Measurements from ENCODE around the gene PFKFB4. TPM values are rescaled to one million over a fixed set of nuclear protein-coding genes. Genes with fewer than 3 reads are reported as not detected.

Gene PFKFB4
- total and polyA plus RNA-seq, 2 of the 4 experiments (the other 2 are of a cell fraction), result 16.9 to 17.0 TPM

DNA sequence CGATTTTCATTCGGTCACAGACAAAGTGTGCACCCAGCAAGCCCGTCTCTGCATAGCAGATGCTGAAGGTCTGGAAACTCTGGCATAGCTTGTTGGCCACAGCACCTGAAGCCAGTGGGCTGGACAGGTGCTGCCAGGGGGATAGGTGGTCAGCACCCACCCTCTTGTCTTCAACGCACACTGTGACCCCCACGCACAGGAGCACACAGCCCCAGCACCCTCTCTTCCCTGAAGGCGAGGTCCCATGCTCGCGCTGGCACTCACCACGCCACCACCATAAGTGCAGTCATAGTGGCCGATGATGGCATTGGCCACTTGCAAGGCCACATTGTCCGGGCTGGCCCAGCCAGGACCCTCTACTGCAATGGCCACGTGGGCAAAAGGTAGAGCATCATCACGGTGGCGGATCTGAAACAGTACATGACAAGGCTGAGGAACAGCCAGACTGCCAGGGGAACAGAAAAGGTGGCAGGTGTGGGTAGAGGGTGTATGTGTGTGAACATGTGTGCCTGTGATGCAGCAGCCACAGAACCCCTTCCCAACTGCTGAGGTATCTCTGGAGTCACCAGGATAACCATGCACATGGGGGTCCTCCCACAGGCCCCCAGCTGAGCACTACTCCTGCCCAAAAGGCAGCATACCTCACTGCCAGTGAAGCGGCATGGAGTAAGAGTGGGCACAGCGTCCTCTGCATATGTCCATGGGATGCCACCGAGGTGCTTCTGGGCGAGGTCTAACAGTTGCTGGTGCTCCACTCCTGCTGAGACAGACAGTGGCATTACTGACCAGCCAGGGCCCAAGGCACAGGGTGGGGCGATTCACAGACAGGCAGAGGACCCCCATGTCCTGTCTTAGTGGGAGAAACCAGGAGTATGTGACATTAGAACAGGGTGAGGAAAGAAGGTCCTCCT lies 44.4 kb upstream of the PFKFB4 start:
- Histone ChIP-seq H3K79me1 (ENCODE audit: low read depth in 1 of 2, low read length in 2 of 2) (peaks cover 20 to 78% of the 10 kb centered on the region in 2 experiments; a peak in 3 of 4 replicates), H3K23ac (ENCODE audit: low read depth, low read length) (no peak overlapping the region), H3K9me3 (ENCODE audit: control insufficient read depth, insufficient read depth, low read length) (no peaks in the 10 kb centered on the region), H4K5ac (ENCODE audit: low read depth, low read length) (no peak overlapping the region), H3K4me3 (ENCODE audit: insufficient read depth, low read depth, low read length) (no peak overlapping the region), H2BK5ac (ENCODE audit: low read depth, low read length, poor library complexity, severe bottlenecking) (no peak overlapping the region), H2BK20ac (ENCODE audit: low read depth, low read length) (no peak overlapping the region), H3K4me1 (ENCODE audit: control insufficient read depth, insufficient read depth, low read length) (peaks cover 36% of the 10 kb centered on the region), H2AK9ac (replicated peaks; ENCODE audit: low read depth, low read length, poor library complexity) (no peak overlapping the region), H2AK5ac (ENCODE audit: low read depth, low read length) (peak overlapping the region; percentile 43; the same call in 1 of the 2 replicates), H3K18ac (ENCODE audit: low read depth, low read length) (no peak overlapping the region), H3K27ac (ENCODE audit: insufficient read depth, low read length) (no peak overlapping the region), H2BK120ac (ENCODE audit: low read depth, low read length) (no peak overlapping the region), H3K9me1 (ENCODE audit: insufficient read depth, low read length) (peaks cover 35% of the 10 kb centered on the region), H3K4me2 (ENCODE audit: low read depth, low read length) (no peak overlapping the region), H3K14ac (replicated peaks; ENCODE audit: low read depth, low read length) (no peak overlapping the region), H3K9ac (ENCODE audit: low read depth, low read length) (no peak overlapping the region), H2AFZ (replicated peaks; ENCODE audit: low read length, poor library complexity) (no peak overlapping the region), H4K91ac (ENCODE audit: insufficient read depth, low read depth, low read length) (no peak overlapping the region), H3K27me3 (ENCODE audit: control insufficient read depth, insufficient read depth, low read length) (no peaks in the 10 kb centered on the region), H4K20me1 (ENCODE audit: insufficient read depth, low read length) (peaks cover 26% of the 10 kb centered on the region), H3K36me3 (ENCODE audit: control insufficient read depth, insufficient read depth, low read length) (peaks cover 75% of the 10 kb centered on the region), H3K4ac (ENCODE audit: low read depth, low read length) (peak overlapping the region; percentile 48; the same call in 1 of the 2 replicates), H3K56ac (ENCODE audit: extremely low read depth, insufficient read depth, low read length) (no peak overlapping the region), H2BK15ac (ENCODE audit: low read depth, low read length) (no peak overlapping the region), H4K8ac (ENCODE audit: low read depth in 2 of 2, low read length in 2 of 2) (no peak overlapping the region)
- intact Hi-C loops (cut with micrococcal nuclease), result no loop called here
- ChIA-PET CTCF (interaction anchor here (1.3 kb wide), 1 partner anchor 68 kb away, joined by 3 read pairs; no protein-coding TSS in a partner anchor), POLR2A (ENCODE audit: unreplicated experiment) (no interaction called here)
- no peak for DNase-seq
- 97% methylated on average over 14 of the region's 19 CpGs; no CpG with 5 or more reads in 1 of the 2 experiments for WGBS, 2 experiments (ENCODE audit: extremely low coverage in 2 of 2, insufficient read length in 1 of 2)
- in situ Hi-C loops (cut with MboI; ENCODE audit: low sequenced_read_pairs), result no loop called here
- dilution Hi-C loops (cut with HindIII; ENCODE audit: low sequenced_read_pairs, unreplicated experiment), result no loop called here
- no peak for ATAC-seq (ENCODE audit: low read depth)
- no TSS peak for BruUV-seq (replicated peaks)
- TF ChIP-seq, protein P1, sequence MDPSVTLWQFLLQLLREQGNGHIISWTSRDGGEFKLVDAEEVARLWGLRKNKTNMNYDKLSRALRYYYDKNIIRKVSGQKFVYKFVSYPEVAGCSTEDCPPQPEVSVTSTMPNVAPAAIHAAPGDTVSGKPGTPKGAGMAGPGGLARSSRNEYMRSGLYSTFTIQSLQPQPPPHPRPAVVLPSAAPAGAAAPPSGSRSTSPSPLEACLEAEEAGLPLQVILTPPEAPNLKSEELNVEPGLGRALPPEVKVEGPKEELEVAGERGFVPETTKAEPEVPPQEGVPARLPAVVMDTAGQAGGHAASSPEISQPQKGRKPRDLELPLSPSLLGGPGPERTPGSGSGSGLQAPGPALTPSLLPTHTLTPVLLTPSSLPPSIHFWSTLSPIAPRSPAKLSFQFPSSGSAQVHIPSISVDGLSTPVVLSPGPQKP (IDR thresholded peaks at IDR 0.05; ENCODE audit: borderline replicate concordance, low read depth, low read length), result no peak
- TF ChIP-seq POLR2A (IDR thresholded peaks at IDR 0.05; ENCODE audit: low read depth, low read length) (no peak), USF2 (IDR thresholded peaks at IDR 0.05; ENCODE audit: low read depth, low read length) (no peak), CEBPB (IDR thresholded peaks at IDR 0.05; ENCODE audit: low read depth, low read length) (no peak), CHD1 (IDR thresholded peaks at IDR 0.05; ENCODE audit: low read depth, low read length) (no peak), CTCF (conservative IDR thresholded peaks at IDR 0.05; ENCODE audit: low read depth, low read length) (no peak), BHLHE40 (IDR thresholded peaks at IDR 0.05; ENCODE audit: low read depth, low read length) (no peak), MXI1 (IDR thresholded peaks at IDR 0.05; ENCODE audit: borderline replicate concordance, low read depth, low read length) (no peak), RCOR1 (IDR thresholded peaks at IDR 0.05; ENCODE audit: insufficient replicate concordance, low read length) (no peak), MAZ (IDR thresholded peaks at IDR 0.05; ENCODE audit: borderline replicate concordance, low read depth, low read length) (no peak), RFX5 (IDR thresholded peaks at IDR 0.05; ENCODE audit: low read depth, low read length) (no peak), RAD21 (IDR thresholded peaks at IDR 0.05; ENCODE audit: low read length) (no peak), NFE2L2 (IDR thresholded peaks at IDR 0.05; ENCODE audit: low read depth, low read length) (no peak), FOS (IDR thresholded peaks at IDR 0.05; ENCODE audit: low read depth, low read length) (no peak)
